ENCODE measurements around the gene ANO9.

Gene ANO9

DNA sequence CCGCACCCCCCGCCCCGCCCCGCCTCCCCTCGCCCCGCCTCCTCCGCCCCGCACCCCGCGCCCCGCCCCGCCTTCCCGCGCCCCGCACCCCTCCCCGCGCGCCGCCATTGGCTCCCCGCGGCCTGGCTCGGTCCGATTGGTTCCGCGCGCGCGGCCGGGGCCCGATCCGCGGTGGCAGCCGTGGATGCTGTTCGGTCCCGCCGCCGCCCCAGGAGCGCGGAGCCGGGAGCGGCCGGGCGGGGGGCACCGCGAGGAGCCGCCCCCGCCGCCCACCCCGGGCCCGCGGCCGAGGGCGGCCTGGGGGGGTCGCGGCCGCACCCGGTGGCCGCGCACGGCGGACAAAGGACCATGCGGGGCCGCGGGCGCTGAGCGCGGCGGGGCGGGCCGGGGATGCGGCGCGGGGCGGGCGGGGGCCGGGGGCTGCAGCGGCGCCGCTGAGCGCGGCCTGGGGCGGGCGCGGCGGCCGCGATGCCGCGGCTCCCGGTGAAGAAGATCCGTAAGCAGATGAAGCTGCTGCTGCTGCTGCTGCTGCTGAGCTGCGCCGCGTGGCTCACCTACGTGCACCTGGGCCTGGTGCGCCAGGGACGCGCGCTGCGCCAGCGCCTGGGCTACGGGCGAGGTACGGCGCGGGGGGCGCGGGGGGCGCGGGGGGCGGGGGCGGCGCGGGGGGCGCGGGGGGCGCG, 72.3 kb downstream of the ANO9 start, which contains the start of gene B4GALNT4:
B4GALNT4 (plus strand) TSS at position 164 of the 683 bp plus-strand sequence; CDS start at position 469, 305 bp downstream.
- DNase-seq (ENCODE audit: low read depth in 2 of 2): no peak

DNA sequence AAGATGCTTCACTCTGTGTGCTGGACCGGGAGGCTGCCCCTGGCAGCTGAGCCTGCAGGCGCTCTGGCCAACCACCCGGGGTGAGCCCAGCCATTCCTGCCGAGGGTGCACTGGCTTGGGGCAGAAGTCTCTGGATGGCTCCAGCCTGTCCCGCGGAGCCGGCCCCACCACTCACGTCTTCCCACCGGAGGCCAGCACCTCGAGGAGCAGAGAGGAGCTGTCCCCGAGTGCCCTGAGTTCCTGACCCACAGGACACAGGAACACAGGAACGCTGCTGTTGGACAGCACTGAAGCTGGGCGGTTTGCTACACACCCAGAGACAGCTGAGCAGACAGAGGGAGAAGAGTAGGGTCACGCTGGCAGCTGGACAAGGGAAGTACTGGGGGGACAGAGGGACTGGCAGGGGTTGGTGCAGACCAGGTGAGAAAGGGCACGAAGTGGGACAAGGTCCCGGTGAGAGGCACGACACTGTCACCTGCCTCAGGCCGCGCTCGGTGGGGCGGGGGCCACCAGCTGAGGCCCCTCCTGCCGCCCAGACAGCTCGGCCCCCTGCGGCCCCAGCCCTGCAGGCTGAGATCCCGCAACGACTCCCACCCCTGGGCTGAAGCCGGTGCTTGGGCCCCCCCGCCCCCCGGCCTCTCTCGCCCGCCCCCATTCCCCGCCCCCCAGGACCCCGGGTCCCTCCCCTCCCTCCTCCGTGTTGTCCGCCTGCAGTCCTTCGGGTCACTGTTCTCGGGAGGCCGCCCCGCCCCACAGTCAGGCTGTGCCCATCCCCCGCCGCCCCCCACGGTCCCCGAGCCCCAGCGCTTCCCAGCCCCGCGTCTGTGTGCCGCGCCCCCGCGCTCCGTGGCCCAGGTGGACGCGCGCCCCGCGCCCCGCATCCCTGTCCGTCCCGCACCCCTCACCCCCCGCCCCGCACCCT, 73.1 kb downstream of the ANO9 start:
- DNase-seq (ENCODE audit: low read depth in 2 of 2): no peak

DNA sequence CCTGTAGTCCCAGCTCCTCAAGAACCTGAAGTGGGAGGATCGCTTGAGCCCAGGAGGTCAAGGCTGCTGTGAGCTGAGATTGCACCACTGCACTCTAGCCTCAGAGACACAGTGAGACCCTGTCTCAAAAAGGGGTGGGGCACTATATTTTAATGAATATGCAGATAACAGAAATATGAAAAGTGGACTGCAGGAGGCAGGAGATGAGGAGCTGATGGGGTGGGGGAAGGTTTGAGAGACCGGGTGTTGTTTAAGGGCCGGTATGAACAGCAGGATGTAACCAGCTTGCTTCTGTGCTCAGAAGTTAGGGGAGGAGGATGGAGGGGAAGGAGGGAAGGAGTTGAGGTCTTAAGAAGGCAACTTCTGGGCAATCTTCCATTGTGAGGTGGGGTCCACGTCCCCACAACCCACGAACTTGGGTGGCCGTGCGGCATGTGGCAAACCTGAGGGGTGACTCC, 73.8 kb downstream of the ANO9 start:
- DNase-seq (ENCODE audit: low read depth in 2 of 2): no peak

Data from stimulated activated CD8-positive, alpha-beta memory T cell treated with anti-CD3 and anti-CD28 coated beads, Interleukin-2, amount 100 ng/mL, for 48 hours (primary cell).